Stimulated activated naive CD8-positive, alpha-beta T cell treated with anti-CD3 and anti-CD28 coated beads, Interleukin-15, amount 100 ng/mL, for 72 hours (primary cell): ENCODE data around the gene MUSK.
"Not testable (repeated sequence)": the region's sequence is repeated elsewhere in the genome, so short reads cannot be mapped to it uniquely, and the experiment has no call there.

Experiments used
- ATAC-seq: fragments of 150-1000 bp; cut with Tn5 transposase; 2 replicates; pipeline ENCODE4 v1.10.0; 2021; ENCODE audit warnings: mild to moderate bottlenecking, moderate library complexity
- DNase-seq, 2 donors: peaks; one replicate each; pipeline ENCODE4 v3.0.0; 2021 to 2022
- H3K27ac Mint-ChIP-seq, 2 donors: one replicate each; pipeline ENCODE4 v1.8.0; 2022; ENCODE audit warnings: mild to moderate bottlenecking in 2 of 2, mixed read lengths in 2 of 2, moderate library complexity in 2 of 2
- H3K27me3 Mint-ChIP-seq: one replicate; pipeline ENCODE4 v1.8.0; 2022; ENCODE audit warnings: mixed read lengths
- H3K4me1 Mint-ChIP-seq: one replicate; pipeline ENCODE4 v1.8.0; 2022; ENCODE audit warnings: mild to moderate bottlenecking, mixed read lengths
- H3K4me3 Mint-ChIP-seq, 2 donors: one replicate each; pipeline ENCODE4 v1.8.0; 2022; ENCODE audit warnings: mild to moderate bottlenecking in 2 of 2, mixed read lengths in 2 of 2, moderate library complexity in 1 of 2
- H3K9me3 Mint-ChIP-seq, 2 donors: one replicate each; pipeline ENCODE4 v1.8.0; 2022; ENCODE audit warnings: mixed read lengths in 2 of 2

The MUSK gene

DNA sequence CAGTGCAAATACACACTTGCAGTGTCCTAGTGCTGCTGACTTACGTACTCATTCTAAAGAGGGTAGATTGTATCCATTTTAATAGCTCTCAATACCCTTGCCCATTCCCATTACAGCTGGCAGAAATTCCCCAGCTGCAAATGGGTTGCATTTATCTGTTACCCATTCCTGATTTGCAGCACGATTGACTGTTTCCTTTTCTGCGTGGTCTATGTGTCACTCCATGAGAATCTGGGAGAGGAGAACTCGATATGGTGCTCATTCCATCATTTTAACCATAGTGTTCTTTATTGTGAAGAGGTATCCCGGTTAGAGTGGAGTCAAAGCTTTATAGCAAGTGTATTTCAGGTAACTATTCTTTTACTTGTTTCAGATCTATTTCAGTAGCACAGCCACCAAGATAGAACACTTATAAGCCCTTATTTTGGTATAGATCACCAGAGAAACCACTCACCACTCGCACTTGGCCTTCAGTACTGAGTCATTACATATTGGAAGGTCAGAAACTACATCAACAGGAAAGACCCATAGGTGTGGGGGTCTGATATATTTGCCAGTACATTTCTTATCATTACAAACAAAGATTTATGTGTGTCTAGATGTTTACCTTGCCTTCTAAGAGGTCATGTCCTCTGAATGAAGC is 139.5 kb downstream of the MUSK start:
- DNase-seq (no peak), ATAC-seq (peak; percentile 73)
- Mint-ChIP-seq H3K4me1 (peaks cover 12% of the 10 kb centered on the region), H3K4me3 (no peak overlapping the region), H3K9me3 (peaks cover 0 to 9% of the 10 kb centered on the region in 2 donors), H3K27me3 (peaks cover 9% of the 10 kb centered on the region), H3K27ac (no peak overlapping the region)

DNA sequence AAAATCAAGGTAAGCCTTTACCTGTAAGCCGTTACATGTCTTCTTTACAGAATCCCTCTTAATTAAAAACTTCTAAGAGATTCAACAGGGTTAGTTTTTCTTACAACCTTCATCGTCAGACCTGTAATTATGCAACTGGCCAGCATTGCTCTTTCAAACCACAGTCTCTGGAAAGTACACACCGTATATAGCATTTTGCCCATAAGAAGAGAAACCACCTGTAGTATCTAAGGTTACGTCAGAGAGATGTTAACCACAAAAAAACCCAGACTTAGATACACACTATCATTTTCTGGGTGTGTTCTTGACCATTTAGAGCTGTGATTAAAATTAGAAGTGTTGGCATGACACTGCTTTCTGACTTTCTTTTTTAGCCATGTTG is 140.0 kb downstream of the MUSK start:
- DNase-seq, result no peak
- peak overlapping the region in 1 of 2 donors; percentile 30 for H3K27ac Mint-ChIP-seq

DNA sequence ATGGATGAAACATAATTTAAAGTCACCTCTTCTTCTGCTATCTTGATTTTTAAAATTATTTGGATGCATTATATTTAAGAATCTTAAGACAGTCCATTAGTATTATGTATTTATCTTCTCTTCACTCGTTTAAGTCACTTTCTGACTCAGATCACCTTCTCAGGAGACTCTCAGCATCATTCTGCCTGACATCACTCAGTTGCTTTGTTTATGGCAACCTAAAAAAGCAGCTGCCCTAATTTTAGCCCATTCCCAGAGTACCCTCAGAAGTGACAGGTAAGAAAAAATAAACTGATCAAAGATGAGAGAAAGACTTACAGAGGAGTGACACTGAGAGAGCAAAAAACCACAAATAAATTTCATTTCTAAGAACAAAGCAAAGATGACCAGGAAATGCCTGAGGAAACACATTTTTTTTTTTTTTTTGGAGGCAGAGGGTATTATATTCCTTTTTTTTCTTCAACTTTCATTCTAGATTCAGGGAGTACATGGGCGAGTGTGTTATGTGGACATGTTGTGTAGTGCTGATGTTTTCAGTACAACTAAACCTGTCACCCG is 140.5 kb downstream of the MUSK start:
- ATAC-seq, result peak; percentile 47
- DNase-seq, result no peak

More for the DNA sequence above, 140.0 kb downstream of the MUSK start:
- Mint-ChIP-seq H3K4me1 (peaks cover 12% of the 10 kb centered on the region), H3K4me3 (no peak overlapping the region), H3K9me3 (peaks cover 0 to 11% of the 10 kb centered on the region in 2 donors), H3K27me3 (peaks cover 9% of the 10 kb centered on the region)
- ATAC-seq, result peak; percentile 94

DNA sequence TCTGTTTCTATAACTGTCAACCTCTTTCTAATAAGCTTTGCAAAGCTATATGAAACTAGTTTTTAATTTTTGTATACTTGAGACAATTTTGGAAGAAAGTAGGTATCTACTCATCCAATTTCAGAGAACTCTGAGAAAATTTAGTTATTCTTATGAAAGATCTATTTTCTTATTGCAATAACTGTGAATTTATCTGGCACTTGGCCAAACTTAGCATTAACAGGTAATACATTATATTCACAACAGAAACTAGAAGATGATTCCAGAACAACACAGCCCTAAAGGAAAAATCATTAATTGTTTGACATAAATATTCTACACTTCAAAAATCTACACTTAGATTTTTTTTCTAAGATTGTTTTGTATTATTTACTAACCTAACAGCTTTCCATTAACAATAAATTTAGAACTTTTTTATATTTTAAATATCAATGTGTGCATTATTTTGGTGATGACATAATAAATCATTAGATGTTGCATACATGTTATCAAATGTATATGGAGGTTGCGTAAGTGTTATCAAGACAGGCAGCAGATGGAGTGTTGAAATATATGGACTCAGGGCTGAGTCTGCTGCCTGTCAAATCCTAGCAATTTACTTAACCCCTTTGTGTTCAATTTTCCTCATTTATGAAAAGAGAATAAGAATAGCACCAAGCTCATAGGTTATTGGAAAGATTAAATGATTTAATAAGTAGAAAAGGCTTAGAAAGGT is 141.8 kb downstream of the MUSK start:
- Mint-ChIP-seq H3K4me1 (peaks cover 12% of the 10 kb centered on the region), H3K27ac (no peak overlapping the region), H3K9me3 (peaks cover 0 to 15% of the 10 kb centered on the region in 2 donors), H3K4me3 (no peak overlapping the region), H3K27me3 (peaks cover 9% of the 10 kb centered on the region)
- DNase-seq (no peak), ATAC-seq (no peak)

More for the DNA sequence above, 140.5 kb downstream of the MUSK start:
- peaks cover 9% of the 10 kb centered on the region for H3K27me3 Mint-ChIP-seq
- no peak overlapping the region for H3K4me3 Mint-ChIP-seq
- H3K9me3 Mint-ChIP-seq, result peaks cover 0 to 15% of the 10 kb centered on the region in 2 donors
- peaks cover 12% of the 10 kb centered on the region for H3K4me1 Mint-ChIP-seq
- no peak overlapping the region for H3K27ac Mint-ChIP-seq

DNA sequence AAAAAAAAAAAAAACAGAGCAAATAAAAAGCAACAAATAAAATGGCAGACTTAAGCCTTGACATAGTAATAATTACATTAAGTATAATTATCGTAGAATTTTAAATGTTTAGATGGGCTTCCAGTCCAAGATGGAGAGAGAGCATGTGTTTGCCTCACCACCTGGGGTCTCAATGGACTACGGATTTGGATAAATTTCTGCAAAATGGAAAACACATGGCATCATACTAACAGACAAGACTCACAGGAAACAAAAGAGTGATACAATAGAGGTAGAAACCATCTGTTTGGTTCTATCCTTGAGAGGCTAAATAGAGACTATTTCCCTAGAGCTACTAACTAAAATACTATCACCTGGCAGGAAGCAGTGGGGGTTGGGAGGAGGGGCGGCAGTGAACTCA is 144.3 kb downstream of the MUSK start:
- peaks cover 11% of the 10 kb centered on the region for H3K4me1 Mint-ChIP-seq
- peaks cover 0 to 7% of the 10 kb centered on the region in 2 donors for H3K9me3 Mint-ChIP-seq
- peaks cover 1% of the 10 kb centered on the region for H3K27me3 Mint-ChIP-seq

DNA sequence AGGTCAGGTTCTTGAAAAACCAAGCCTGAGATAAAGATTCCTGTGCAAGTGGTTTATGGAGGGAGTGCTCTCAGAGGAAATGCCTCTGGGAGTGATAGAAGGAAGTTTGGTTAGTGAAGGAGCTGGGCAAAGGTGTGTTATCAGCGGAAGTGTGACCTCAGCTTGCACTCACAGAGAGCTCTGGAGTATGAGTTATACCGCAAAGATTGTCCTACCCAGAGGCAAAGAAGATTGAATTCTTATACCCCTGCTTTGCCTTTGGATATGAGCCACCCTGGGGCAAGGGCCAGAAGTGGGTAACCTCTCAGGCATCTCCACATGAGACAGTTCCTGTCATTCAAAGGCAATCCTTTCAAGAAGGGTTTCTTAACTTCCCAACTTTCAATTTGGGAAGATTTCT is 145.6 kb downstream of the MUSK start:
- ATAC-seq (no peak), DNase-seq (no peak)
- peaks cover 0 to 7% of the 10 kb centered on the region in 2 donors for H3K9me3 Mint-ChIP-seq
- H3K27me3 Mint-ChIP-seq, result no peaks in the 10 kb centered on the region
- no peak overlapping the region for H3K4me3 Mint-ChIP-seq
- H3K27ac Mint-ChIP-seq, result no peak overlapping the region
- peaks cover 2% of the 10 kb centered on the region for H3K4me1 Mint-ChIP-seq

More for the DNA sequence above, 144.3 kb downstream of the MUSK start:
- ATAC-seq (no peak), DNase-seq (no peak)
- Mint-ChIP-seq H3K4me3 (no peak overlapping the region), H3K27ac (no peak overlapping the region)

DNA sequence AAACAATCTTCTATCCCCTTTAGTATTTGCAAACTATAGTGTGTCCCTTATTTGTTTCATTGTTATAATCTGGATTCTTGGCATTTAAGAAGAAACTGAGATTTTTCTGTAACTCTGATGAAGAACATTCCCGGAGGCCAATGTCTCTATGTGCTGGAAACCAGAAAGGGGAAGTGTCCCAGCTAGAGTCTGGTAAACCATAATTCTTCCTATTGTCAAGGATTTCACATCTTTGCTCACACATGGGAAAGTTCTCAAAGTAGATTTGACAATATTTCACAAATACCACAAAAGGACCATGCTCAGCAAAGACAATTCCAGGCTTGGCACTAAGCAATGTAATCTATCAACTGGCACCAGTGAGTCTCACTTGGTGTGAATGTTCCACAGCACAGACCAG is 146.8 kb downstream of the MUSK start:
- ATAC-seq, result no peak
- Mint-ChIP-seq H3K9me3 (peaks cover 0 to 7% of the 10 kb centered on the region in 2 donors), H3K27ac (no peak overlapping the region), H3K27me3 (no peaks in the 10 kb centered on the region), H3K4me1 (no peaks in the 10 kb centered on the region), H3K4me3 (no peak overlapping the region)
- no peak for DNase-seq

DNA sequence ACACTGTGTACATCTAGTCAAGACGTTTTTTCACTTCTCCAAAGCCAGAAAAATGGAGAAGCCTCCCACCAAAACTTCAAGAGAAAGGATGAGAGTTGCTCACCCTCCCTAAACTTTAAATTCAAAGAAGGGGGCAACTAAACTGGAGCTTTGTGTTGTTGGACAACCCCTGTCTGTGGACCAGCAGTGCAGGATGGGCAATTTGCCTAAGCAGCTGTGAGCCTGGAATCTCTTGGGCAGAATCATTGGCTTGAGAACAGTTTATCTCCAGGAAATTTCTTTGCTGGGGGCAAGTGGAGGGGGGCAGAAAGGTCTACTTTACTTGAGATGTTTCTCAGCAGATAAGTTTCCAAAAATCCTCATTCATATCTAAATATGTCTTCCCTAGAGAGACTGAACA is 151.8 kb downstream of the MUSK start:
- Mint-ChIP-seq H3K27me3 (no peaks in the 10 kb centered on the region), H3K9me3 (peaks cover 7% of the 10 kb centered on the region in 2 donors), H3K27ac (no peak overlapping the region), H3K4me1 (no peaks in the 10 kb centered on the region), H3K4me3 (no peak overlapping the region)
- ATAC-seq, result no peak
- no peak for DNase-seq

DNA sequence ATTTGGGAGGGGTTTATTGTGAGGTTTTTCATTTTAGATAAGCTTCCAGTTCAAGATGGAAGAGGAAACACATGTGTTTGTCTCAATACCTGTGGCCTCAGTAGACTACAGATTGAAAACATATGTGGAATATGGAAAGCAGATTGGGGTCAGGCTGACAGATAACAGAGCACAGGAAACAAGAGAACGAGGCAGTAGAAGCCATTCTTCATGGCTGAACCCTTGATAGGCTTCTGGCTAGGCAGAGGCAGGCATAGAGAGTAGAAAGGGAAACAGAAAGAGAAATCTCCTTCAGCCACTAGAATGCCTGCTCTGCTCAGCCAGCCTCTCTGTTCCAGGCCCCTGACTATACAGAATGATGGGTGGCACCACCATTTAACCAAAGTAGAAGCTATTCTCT is 152.5 kb downstream of the MUSK start:
- Mint-ChIP-seq H3K9me3 (peaks cover 7 to 11% of the 10 kb centered on the region in 2 donors), H3K4me3 (no peak overlapping the region), H3K27me3 (no peaks in the 10 kb centered on the region), H3K27ac (no peak overlapping the region), H3K4me1 (no peaks in the 10 kb centered on the region)
- DNase-seq, result no peak
- no peak for ATAC-seq

DNA sequence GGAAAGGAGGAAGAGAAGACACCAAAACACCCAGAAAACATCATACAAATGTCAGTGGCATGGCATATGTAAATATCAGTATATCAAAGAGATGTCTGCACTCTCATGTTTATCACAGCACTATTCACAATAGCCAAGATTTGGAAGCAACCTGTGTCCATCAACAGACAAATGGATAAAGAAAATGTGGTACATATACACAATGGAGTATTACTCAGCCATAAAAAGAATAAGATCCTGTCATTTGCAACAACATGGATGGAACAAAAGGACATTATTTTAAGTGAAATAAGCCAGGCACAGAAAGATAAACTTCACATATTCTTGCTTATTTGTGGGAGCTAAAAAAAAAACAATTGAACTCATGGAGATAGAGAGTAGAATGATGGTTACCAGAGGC is 156.5 kb downstream of the MUSK start:
- H3K4me3 Mint-ChIP-seq, H3K4me1 Mint-ChIP-seq, H3K27ac Mint-ChIP-seq, H3K27me3 Mint-ChIP-seq, ATAC-seq, DNase-seq: not testable (repeated sequence)
- peaks cover 11% of the 10 kb centered on the region in 2 donors for H3K9me3 Mint-ChIP-seq

DNA sequence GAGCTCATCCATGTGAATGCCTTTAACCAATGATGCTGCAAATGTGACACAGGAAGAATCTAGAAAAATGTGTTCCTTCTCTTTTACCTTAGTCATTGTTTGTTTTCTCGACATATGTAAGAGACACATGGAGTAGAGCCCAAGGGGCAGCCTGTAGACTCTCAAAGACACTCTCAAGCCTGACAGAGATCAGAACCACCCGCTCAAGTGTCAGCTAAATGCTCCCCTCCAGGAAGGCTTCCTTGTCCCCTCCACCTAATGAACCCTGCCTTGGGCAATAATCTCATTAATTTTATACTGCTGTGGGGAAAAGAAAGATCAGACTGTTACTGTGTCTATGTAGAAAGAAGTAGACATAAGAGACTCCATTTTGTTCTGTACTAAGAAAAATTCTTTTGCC is 157.4 kb downstream of the MUSK start:
- ATAC-seq (no peak), DNase-seq (no peak)
- Mint-ChIP-seq H3K27ac (no peak overlapping the region), H3K27me3 (no peaks in the 10 kb centered on the region), H3K4me3 (no peak overlapping the region), H3K4me1 (no peaks in the 10 kb centered on the region), H3K9me3 (peaks cover 11 to 19% of the 10 kb centered on the region in 2 donors)

DNA sequence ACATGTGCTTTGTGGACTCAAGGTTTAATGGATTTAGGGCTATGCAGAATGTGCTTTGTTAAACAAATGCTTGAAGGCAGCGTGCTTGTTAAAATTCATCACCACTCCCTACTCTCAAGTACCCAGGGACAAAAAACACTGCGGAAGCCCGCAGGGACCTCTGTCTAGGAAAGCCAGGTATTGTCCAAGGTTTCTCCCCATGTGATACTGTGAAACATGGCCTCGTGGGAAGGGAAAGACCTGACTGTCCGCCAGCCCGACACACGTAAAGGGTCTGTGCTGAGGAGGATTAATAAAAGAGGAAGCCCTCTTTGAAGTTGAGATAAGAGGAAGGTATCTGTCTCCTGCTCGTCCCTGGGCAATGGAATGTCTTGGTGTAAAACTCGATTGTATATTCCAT is 157.8 kb downstream of the MUSK start:
- not testable (repeated sequence) for H3K27me3 Mint-ChIP-seq, H3K4me3 Mint-ChIP-seq, H3K4me1 Mint-ChIP-seq, ATAC-seq, DNase-seq, H3K27ac Mint-ChIP-seq
- H3K9me3 Mint-ChIP-seq, result peaks cover 11 to 19% of the 10 kb centered on the region in 2 donors

DNA sequence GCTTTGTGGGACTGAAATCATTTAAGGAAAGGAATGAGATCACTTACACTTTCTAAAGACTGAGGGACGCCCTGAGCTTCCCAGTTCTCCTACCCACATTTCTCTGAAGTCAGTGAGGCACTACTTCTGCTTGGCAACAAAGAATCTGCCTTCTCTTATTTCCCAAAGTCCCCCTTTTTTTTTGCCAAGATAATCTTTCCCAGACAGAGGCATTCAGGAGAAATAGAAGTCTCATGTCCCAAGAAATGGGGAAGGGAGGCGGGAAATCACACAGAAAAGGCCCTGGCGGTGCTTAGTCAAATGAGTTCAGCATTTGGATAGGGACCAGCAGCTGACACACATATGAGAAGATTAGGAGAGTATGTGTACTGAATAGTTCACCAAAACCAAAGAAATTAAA is 159.7 kb downstream of the MUSK start:
- H3K4me1 Mint-ChIP-seq, result no peaks in the 10 kb centered on the region
- ATAC-seq (no peak), DNase-seq (no peak)
- H3K9me3 Mint-ChIP-seq, result peaks cover 11 to 12% of the 10 kb centered on the region in 2 donors
- no peak overlapping the region for H3K27ac Mint-ChIP-seq
- no peaks in the 10 kb centered on the region for H3K27me3 Mint-ChIP-seq
- H3K4me3 Mint-ChIP-seq, result no peak overlapping the region

DNA sequence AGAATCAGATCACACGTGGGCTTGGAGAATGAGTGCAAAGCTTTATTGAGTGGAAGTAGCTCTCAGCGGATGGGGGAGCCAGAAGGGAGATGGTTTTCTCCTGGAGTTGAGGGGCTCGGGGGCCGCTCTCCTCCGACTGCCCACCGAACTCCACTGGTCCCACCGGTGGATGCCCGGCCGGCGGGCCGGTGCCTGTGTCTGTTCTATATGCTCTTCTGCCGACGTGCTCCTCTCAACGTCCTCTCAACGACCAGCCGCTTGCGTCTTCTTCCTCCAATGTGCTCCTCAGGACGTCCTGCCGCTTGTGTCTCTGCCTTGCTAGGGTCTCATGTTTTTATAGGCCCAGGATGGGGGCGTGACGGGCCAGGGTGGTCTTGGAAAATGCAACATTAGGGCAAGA is 161.9 kb downstream of the MUSK start:
- DNase-seq (no peak), ATAC-seq (no peak)
- no peak overlapping the region for H3K4me3 Mint-ChIP-seq
- no peaks in the 10 kb centered on the region for H3K4me1 Mint-ChIP-seq
- H3K27me3 Mint-ChIP-seq, result no peaks in the 10 kb centered on the region
- H3K27ac Mint-ChIP-seq, result no peak overlapping the region
- peaks cover 4 to 12% of the 10 kb centered on the region in 2 donors for H3K9me3 Mint-ChIP-seq

DNA sequence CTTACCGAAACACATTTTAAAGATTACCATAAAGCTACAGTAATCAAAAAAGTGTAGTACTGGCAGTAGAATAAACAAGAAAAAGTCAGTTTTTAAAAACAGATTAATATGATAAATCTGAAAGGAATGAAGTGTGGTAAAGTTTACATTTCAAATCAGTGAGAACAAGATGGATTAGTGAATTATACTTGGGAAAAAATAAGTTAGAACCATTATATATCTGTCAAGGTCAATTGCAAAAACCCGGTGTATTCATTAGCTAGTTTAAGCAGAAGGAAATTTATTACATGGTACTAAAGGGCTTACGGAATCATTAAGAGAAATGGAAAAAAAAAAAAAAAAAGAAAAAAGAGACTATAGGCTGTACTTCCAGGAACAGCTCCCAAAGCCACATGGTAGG is 164.3 kb downstream of the MUSK start:
- H3K9me3 Mint-ChIP-seq, result peaks cover 6 to 12% of the 10 kb centered on the region in 2 donors

DNA sequence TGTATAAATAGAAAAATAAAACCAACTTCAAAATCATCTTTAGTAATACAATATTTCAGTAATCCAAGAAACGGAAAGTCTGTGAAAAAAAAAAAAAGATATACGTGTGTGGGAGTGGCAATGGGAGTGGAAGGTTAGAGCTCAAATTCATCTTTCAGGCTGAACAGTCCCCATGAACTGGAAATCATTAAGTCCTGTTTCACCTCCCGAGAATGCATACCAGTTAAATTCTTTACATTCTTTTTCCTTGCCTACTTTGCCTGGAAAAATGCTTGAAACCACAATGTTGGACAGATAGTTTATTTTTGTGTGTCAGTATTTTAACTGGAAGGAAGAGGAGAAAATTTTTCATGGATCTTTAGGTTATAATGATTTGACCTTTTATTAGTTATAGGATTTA is 166.8 kb downstream of the MUSK start:
- DNase-seq, result no peak
- Mint-ChIP-seq H3K4me3 (no peak overlapping the region), H3K9me3 (peaks cover 6 to 7% of the 10 kb centered on the region in 2 donors), H3K4me1 (no peaks in the 10 kb centered on the region), H3K27ac (no peak overlapping the region), H3K27me3 (no peaks in the 10 kb centered on the region)
- ATAC-seq, result no peak

More for the DNA sequence above, 164.3 kb downstream of the MUSK start:
- no peak for ATAC-seq
- no peak for DNase-seq
- Mint-ChIP-seq H3K4me1 (no peaks in the 10 kb centered on the region), H3K27ac (no peak overlapping the region), H3K27me3 (no peaks in the 10 kb centered on the region), H3K4me3 (no peak overlapping the region)
